Suppressor macrophage (primary cell): Measurements from ENCODE around the gene TWF2.
A peak's percentile ranks its signal among the peaks of the same experiment; 100 is the strongest.

Experiments
- DNase-seq, 4 experiments: peaks; one replicate each; pipeline ENCODE4 v3.0.0-alpha.2; 2020 to 2022

The TWF2 gene

DNA sequence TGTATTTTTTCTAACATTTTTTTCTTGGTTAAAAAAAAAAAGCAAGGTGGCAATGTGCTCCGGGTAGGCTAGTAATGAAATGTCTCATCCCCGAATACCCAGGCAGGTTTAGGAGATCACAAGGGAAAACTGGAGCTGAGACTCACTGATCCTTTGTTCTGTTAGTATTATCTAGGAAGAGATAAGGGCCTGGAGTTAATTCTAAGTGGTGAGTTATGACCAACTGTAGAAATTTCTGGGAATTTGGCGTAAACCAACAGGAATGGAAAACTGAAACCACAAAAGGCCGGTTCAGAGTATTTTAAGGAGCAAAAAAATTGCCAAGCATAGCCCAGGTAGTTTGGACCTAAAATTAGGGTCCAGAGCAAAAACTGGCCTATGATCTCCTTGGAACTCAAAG, 19.0 kb upstream of the TWF2 start:
- no peak for DNase-seq

DNA sequence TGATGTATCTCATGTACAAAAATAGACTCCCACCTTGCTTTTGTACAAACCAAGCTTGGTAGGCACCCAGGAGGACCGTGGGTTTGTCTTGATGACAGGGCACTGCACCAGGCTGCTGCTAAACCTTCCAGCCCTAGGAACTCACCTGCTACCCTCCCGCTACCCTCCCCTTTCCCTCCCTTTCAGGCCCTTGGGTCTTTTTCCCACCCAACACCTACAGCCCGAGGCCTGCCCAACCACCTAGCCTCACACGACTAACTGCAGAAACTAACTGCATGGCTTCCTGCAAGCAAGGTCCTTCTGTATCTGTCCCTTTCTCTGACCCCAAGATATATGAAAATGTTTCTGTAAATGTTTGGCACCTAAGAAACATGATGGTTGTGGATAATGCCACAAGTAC, 17.7 kb upstream of the TWF2 start:
- DNase-seq: no peak

DNA sequence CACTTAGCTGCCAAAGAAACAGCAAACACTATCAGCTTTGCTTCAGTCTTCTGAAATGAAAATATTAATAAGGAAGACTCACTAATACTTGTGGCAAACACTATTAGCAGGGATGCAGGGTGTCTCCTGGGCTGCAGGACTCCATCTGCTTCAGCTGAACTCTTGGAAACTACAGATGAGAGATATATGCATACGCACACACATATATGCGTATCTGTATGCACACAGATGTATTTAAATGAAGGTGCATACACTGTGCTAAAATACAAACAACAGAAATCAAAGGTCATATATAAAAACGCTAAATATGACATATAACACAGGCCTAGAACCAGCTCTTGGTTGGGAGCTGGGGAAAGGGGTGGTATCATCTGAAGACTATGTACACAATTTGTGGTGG, 17.2 kb upstream of the TWF2 start:
- DNase-seq: no peak

- DNase-seq: no peak
Measured at GRCh38 chr3:52254608-52255007, 15.7 kb upstream of the TWF2 start.

- peak; percentile 95 to 99 (median 96) for DNase-seq
Measured at GRCh38 chr3:52253314-52254304, 14.7 kb upstream of the TWF2 start.

DNA sequence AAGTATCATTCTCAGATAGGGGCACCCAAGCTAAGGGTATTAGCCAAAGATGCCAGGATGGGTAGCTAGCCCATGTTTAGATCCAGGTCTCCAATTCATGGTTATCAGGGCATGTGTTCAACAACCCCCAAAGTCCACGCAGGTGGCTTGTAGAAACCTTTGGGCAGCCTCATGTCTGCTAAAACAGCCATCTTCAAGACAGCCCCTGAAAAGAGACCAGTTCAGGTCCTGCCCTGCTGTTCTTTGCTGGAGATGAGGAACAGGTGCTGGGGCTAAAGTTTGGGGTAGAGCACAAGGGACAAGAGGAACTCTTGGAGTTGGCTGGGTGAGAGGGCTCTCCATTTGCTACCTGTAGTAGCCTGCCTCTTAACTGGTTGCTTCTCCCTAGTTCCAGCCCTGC, 11.2 kb upstream of the TWF2 start:
- no peak for DNase-seq

GRCh38 chr3:52249683-52250082, 10.7 kb upstream of the TWF2 start:
- DNase-seq: no peak

GRCh38 chr3:52248816-52249547, 10.0 kb upstream of the TWF2 start:
- DNase-seq: no peak

- DNase-seq: no peak
Measured at GRCh38 chr3:52248165-52248541, 9.2 kb upstream of the TWF2 start.

DNA sequence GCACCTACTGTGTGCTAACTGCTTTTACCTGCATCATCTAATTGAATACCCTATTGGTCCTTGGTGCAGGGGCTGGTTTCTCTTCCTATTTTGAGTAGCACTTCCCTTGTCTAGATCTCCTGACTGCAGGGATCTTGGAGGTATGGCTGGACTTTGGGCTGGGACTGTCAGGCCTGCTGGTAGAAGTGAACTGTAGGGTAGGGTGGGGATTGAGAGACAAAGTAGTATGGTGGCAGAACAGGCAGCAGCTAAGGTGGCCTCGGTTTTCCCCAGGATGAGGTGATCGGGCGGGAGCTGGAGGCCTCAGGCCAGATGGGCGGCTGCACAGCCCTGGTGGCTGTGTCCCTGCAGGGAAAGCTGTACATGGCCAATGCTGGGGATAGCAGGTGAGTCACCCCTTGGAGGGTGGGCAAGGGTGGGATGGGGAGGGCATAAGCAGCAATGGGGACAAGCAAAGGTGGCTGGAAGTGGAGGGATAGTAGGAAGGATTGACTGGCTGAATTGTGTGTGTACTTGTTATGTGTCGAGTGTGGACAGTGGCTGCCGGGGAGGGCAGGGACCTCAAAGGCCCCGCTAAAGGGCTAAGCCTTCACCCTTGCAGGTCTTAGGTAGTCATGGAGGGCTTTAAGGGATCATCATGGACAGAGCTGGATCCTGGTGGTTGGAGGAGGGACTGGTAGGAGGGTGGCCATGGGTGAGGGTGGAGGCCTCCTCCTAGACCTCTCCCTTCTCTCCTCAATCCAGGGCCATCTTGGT, 8.6 kb upstream of the TWF2 start:
- peak in 3 of 4 experiments; percentile 40 to 53 (median 41) for DNase-seq

DNA sequence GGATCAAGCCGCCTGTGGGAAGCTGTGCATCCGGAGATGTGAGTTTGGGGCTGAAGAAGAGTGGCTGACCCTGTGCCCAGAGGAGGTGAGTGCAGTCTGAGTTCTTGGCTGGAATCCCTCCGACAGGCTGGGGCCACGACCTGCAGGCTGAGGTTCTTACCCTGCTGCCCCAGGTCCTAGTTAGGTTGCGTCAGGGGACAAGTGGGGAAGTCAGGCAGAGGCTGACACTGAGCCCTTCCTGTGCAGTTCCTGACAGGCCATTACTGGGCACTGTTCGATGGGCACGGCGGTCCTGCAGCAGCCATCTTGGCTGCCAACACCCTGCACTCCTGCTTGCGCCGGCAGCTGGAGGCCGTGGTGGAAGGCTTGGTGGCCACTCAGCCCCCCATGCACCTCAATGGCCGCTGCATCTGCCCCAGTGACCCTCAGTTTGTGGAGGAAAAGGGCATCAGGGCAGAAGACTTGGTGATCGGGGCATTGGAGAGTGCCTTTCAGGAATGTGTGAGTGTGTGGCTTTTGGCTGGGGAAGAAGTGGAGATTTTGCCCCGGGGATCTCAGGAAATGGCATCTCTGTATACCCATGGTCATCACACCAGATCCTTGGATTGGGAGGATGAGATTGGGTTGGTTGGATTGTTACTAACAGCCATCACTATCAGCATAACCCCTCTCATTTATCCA, 7.9 kb upstream of the TWF2 start:
- DNase-seq: peak; percentile 66 to 84 (median 78)

- no peak for DNase-seq
Measured at GRCh38 chr3:52246264-52246620, 7.3 kb upstream of the TWF2 start.

GRCh38 chr3:52245322-52246263, 6.6 kb upstream of the TWF2 start, which contains the start of gene PPM1M:
Gene PPM1M (plus strand): TSS chr3:52245759. CDS start chr3:52245825, 66 bp downstream.
- DNase-seq: peak; percentile 70 to 86 (median 78)

- DNase-seq: peak; percentile 92 to 98 (median 94)
Measured at GRCh38 chr3:52243791-52244628, 5.1 kb upstream of the TWF2 start.

- DNase-seq: no peak
Measured at GRCh38 chr3:52242039-52242438, 3.1 kb upstream of the TWF2 start.

DNA sequence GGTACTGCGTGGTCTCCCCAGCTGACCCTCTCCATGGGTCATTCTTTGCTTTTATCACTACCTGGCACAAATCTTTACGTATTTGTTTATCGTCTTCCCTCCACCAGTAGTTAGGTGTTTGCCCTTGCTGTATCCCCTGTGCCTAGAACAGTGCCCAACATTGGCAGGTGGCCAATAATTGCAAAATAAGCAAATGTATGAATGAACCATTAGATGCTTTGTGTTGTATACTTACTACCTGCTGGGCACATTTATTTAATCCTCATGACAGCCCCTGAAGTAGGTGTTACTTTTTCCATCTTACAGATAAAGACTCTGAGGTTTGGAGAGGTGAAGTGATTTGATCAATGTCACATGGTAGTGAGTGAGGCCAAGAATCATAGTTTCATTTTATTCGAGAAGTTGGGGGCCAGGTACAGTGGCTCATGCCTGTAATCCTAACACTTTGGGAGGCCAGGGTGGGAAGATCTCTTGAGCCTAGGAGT, 2.0 kb upstream of the TWF2 start:
- no peak for DNase-seq

- DNase-seq: peak; percentile 81 to 92 (median 88)
Measured at GRCh38 chr3:52240059-52240885, 1.3 kb upstream of the TWF2 start.

- DNase-seq: peak; percentile 65 to 83 (median 78)
Measured at GRCh38 chr3:52238193-52238760, 681 bp downstream of the TWF2 start.
